Right hindlimb (tissue), 1 donor: ENCODE results near the gene SLC22A12.
"Not testable (repeated sequence)": the region's sequence is repeated elsewhere in the genome, so short reads cannot be mapped to it uniquely, and the experiment has no call there.

ENCODE experiments used
- DNase-seq: peaks from one replicate; pipeline ENCODE4 v3.0.0-alpha.2; 2018

SLC22A12 gene

GRCh38 chr11:64591257-64592233, 525 bp downstream of the SLC22A12 start:
- no peak for DNase-seq

- no peak for DNase-seq
These were observed 1.2 kb downstream of the SLC22A12 start for GRCh38 chr11:64592234-64592615.

GRCh38 chr11:64592656-64593055, 1.6 kb downstream of the SLC22A12 start:
- DNase-seq = no peak

DNA sequence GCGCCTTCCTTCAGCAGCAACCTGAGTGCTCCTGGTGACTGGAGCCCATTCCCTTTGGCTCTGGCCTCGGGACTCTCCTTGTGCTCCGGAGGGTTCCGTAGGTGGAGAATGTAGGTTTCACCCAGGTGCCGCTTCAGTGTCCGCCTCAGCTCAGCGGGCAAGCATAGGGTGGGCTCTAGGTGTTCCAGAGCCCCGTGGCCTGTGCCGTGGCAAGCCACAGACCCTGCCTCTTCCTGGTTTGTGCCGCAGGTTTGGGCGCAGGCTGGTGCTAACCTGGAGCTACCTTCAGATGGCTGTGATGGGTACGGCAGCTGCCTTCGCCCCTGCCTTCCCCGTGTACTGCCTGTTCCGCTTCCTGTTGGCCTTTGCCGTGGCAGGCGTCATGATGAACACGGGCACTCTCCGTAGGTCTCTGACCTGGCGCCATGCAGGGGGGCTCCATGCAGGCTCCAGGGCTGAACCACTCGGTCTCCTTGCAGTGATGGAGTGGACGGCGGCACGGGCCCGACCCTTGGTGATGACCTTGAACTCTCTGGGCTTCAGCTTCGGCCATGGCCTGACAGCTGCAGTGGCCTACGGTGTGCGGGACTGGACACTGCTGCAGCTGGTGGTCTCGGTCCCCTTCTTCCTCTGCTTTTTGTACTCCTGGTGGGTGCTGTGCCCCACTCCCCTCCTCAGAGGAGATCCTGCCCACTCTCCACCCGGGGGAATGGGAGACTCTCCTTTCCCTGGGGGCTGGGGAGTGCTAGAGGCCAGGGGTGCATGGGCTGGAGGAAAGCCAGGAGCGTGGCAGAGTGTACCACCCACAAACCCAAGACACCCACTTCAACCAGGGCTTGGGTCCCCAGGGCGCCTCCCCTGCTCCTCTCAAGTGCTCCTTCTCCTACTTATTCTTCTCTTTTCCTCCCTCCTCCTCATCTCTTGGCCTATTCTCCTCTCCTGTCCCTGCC, 2.4 kb downstream of the SLC22A12 start:
- DNase-seq = no peak

DNA sequence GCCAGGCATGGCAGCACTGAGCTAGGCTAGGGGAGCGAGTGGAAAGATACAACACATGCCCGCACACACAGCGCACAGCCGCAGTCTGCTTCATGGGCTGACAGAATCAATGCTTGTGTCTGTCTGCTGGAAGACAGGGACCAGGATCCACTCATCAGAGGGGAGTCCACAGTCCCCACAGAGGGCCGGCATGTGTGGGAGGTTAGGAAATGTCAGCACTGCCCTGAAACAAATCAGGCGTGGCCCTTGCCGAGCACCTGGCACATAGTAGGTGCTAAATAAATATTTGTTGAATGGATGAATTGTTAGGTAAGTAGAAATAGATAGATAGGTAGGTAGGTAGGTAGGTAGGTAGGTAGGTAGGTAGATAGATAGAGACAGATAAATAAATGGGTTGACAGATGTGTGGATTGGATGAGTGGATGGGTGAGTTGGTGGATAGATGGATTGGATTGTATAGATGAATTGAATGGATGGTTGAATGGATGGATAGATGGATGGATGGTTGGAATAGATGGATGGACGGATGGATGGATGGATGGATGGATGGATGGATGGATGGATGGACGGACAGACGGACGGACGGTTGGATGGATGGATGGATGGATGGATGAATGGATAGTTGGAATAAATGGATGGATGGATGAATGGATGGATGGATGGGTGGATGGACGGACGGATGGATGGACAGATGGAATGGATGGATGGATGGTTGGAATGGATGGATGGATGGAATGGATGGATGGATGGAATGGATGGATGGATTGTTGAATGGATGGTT, 3.3 kb downstream of the SLC22A12 start:
- no peak for DNase-seq

- DNase-seq = not testable (repeated sequence)
These were observed 4.9 kb downstream of the SLC22A12 start for GRCh38 chr11:64595922-64596321.

- no peak for DNase-seq
These were observed 6.7 kb downstream of the SLC22A12 start for GRCh38 chr11:64597671-64598101.

GRCh38 chr11:64598106-64598796, 7.2 kb downstream of the SLC22A12 start:
- DNase-seq = no peak

DNA sequence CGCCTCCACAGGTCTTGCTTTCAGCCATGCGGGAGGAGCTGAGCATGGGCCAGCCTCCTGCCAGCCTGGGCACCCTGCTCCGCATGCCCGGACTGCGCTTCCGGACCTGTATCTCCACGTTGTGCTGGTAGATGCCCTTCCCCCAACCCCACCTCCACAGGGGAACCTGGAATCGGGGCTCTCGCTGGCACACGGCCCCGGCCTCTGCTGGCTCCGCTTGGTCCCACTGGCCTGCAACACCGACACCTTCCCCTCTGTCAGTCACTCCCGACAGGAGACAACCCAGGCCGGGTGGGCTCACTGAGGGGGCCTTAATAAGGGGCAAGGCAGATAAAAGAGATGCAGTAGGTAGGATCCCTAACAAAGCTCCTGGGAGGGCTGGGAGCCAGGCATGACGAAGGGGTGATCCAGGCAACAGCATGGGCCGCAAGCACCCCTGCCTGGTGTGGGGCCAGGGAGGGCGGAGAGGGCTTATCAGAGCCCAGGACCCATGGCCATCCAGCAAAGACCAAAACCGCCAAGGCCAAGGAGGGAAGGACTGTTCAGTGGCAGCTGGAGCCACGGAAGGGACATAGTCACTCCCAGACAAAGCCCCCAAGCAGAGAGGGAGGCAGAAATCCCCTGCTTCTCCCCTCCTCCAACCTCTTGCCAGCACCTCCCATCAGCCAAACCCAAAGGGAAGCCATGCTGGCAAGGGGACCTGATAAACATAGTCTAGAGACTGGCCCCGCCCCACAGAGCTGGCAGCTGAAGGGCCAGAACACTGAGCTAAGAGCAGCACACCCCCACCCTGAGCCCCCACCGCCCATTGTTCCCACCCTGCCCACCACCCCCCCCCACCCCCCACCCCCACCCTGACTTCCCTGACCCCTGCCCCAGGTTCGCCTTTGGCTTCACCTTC, 8.0 kb downstream of the SLC22A12 start:
- DNase-seq = no peak

DNA sequence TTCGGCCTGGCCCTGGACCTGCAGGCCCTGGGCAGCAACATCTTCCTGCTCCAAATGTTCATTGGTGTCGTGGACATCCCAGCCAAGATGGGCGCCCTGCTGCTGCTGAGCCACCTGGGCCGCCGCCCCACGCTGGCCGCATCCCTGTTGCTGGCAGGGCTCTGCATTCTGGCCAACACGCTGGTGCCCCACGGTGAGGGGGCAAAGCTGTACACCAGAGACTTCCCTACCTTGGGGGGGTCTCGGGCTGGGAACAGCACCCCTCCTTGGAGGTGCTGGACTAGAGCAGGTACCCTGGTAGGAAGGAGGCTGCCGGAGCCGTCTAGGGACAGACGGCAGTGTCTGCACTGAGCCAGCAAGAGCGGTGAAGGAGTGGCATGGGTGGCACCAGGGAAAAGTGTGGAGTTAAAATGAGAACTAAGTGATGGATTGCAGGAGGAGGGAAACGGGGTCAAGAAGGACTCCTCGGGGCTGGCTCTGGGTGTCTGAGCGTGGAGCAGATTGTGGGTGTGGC, 8.7 kb downstream of the SLC22A12 start:
- no peak for DNase-seq

- DNase-seq = no peak
These were observed 9.4 kb downstream of the SLC22A12 start for GRCh38 chr11:64600281-64600992.

GRCh38 chr11:64601605-64602465, 10.8 kb downstream of the SLC22A12 start:
- DNase-seq = no peak

GRCh38 chr11:64602466-64603070, 11.5 kb downstream of the SLC22A12 start:
- DNase-seq = no peak

DNA sequence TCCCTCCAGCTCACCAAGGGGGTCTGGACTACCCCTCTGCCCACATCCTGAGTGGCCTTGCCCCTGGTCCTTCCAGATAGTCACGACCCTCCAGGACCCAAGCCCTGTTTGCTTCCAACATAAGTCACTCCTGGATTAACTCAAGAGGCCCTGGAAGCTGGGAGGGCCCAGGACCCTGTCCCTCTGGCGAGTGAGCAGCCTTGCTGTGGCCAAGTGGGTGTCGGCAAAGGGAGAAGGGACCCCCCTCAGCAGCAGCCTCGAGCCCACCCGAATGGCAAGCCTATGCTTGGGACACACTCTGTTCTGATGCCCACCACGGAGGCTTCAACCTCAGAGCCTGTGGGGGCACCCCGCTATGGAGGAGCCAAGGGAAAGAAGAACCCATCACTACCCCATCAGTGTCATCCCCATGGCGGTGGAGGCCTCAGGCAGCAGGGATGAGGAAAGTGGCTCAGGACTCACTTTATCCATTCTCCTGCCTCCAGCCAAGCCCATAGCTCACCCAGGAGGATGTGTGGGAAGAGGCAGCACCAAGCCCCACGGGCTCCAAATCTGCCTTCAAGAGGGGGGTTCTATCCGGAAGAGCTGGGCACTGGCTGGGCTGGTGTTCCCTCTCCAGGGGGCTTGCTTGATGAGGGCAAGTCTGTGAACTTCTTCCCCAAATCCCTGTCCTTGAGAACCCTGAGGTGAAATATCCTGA, 12.5 kb downstream of the SLC22A12 start:
- no peak for DNase-seq

- no peak for DNase-seq
These were observed 13.6 kb downstream of the SLC22A12 start for GRCh38 chr11:64604458-64605243.

DNA sequence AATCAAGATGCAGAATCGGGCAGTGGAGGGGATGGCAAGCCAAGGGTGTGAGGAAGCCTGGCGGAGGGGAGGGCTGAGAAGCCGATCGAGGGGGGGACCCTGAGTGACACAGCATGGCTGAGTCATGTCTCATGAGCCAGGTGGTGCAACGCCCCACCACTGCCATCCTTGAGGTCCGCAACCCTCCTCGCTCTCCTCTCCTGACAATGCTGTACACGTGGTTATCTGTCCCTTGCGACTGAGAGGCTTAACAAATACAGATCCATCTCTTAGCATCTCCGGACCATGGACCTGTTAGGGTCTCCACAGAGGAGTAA, 14.2 kb downstream of the SLC22A12 start:
- no peak for DNase-seq
